NCI-H82 (cell line): ENCODE measurements around the gene ATP10B.
"Not testable (repeated sequence)": the region's sequence is repeated elsewhere in the genome, so short reads cannot be mapped to it uniquely, and the experiment has no call there.

Source experiments
- DNase-seq: peaks from one replicate; lab custom pipeline; 2025; lab: John Stamatoyannopoulos, UW

The ATP10B gene, protein sequence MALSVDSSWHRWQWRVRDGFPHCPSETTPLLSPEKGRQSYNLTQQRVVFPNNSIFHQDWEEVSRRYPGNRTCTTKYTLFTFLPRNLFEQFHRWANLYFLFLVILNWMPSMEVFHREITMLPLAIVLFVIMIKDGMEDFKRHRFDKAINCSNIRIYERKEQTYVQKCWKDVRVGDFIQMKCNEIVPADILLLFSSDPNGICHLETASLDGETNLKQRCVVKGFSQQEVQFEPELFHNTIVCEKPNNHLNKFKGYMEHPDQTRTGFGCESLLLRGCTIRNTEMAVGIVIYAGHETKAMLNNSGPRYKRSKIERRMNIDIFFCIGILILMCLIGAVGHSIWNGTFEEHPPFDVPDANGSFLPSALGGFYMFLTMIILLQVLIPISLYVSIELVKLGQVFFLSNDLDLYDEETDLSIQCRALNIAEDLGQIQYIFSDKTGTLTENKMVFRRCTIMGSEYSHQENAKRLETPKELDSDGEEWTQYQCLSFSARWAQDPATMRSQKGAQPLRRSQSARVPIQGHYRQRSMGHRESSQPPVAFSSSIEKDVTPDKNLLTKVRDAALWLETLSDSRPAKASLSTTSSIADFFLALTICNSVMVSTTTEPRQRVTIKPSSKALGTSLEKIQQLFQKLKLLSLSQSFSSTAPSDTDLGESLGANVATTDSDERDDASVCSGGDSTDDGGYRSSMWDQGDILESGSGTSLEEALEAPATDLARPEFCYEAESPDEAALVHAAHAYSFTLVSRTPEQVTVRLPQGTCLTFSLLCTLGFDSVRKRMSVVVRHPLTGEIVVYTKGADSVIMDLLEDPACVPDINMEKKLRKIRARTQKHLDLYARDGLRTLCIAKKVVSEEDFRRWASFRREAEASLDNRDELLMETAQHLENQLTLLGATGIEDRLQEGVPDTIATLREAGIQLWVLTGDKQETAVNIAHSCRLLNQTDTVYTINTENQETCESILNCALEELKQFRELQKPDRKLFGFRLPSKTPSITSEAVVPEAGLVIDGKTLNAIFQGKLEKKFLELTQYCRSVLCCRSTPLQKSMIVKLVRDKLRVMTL (N-terminal part only)

DNA sequence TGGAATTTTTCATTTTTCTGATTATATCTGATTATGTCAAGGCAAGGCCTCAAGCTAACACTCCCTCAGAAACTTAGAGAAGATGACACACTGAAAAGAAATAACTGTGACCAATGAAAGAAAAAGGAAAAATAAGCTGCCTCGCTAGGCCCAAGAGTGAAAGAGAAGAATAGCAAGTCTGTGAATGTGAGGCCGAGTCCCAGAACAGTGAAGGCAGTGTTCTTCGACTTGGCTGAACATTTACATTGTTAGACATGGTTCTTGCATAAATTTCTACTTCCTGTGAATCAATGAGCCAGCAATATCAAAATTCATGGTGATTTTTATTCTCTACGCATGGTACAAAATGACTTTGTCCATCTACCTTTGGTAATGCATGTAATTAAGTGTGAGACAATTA, at the start of gene ATP10B:
Gene ATP10B (minus strand): TSS at position 163 of the 400 bp plus-strand sequence. CDS start 164,137 bp downstream, outside the sequence.
- DNase-seq = no peak

- no peak for DNase-seq
Observed at GRCh38 chr5:160901656-160902055, 49.6 kb upstream of the ATP10B start.

GRCh38 chr5:160899735-160900134, 47.7 kb upstream of the ATP10B start:
- DNase-seq = peak; percentile 15

- not testable (repeated sequence) for DNase-seq
Observed at GRCh38 chr5:160893180-160893964, 41.4 kb upstream of the ATP10B start.

DNA sequence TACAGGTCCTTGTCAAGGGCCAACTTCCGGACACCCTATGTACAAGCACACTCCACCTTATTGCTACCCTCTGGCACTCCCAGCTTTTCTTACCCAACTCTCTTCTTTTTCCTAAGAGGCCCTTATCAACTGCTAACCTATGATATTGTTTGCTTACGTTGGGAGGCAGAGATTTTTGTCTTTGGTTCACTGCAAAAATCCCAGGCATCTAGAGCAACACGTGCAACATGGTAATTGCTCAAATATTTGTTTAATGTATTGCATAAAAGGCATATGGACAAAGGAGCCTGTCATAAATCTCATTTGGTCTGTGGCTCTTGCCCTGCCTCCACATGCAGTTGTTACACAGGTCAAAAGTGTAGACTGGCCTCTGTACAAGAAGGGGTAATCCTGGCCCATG, 35.8 kb upstream of the ATP10B start:
- DNase-seq = no peak

GRCh38 chr5:160873560-160874200, 21.7 kb upstream of the ATP10B start:
- not testable (repeated sequence) for DNase-seq

DNA sequence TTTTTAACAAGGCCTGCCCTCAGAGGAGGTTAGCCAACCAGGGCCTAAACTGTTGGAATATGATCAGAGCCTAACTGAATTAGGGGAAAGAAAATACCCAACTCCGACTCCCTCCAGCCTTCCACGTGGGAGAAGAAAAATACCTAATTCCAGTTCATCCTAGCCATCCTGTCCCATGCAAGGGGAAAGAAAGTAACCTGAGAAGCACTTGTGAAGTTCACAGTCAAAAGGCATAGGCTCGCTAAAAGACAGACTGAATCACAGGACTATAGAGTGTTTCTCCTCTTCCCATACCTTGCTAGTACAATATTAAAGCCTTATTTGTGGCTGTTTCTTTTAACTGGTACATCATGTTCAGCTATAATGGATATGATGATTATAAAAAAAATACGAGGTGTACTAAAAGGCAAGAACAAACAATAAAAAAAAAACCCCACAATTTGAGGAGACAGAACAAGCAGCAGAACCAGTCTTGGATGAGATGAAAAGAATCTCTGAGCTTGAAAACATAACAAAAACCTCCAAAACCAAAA, 18.0 kb upstream of the ATP10B start:
- no peak for DNase-seq

DNA sequence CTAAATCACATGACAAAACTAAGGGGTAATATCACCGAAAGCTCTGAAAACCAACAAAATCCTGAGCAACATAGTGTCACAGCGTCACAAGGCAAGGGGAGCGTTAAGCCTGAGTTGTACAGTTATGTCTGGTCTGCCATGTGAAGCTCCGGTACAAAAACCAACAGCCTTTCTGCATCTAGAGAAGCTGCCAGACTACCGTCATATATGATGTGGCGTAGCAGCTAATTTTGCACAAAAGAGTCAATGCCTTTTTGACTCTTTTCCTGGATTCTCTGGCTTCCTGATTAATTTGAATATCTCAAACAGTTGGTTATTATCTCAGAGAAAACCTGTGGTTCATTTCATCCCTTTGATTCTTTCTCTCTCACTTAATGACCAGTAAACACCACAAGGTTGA, 16.0 kb upstream of the ATP10B start:
- DNase-seq = no peak

GRCh38 chr5:160851451-160851850, 560 bp downstream of the ATP10B start:
- no peak for DNase-seq

DNA sequence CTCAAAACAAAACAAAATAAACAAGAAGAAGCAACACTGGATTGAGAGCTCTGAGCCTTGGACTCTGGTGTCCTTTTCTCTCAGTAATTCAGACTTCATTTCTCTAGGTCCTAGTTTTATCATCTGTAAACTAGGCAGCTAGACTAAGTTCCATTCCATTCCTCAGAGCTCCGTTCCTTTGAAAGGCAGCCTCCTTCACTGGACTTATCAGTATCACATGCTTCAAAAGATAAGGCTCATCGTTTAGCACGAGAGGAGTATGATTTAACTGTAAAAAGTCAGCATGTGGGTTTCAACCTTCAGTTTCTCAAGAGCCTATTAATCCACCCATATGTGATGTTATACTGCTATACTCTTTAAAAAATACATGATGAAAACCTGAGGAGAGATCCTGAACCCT, 1.6 kb downstream of the ATP10B start:
- DNase-seq = peak; percentile 29

- no peak for DNase-seq
Observed at GRCh38 chr5:160847526-160848085, 4.4 kb downstream of the ATP10B start.

- DNase-seq = no peak
Observed at GRCh38 chr5:160846642-160847041, 5.4 kb downstream of the ATP10B start.

DNA sequence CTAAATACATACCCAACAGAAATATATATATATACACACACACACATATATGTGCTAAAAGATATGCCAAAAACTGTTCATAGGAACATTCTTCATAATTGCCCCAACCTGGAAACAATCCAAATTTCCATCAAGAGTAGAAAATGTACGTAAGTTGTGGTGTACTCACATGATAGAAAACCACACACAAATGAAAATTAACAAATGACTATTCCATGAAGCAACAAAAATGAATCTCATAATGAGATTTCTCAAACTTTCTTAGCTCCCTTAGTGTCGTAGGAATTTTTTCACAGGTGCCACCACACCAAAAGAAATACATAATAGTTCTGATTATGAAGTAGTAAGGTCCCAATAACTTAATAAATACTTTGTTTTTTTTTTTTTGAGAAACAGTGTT, 7.8 kb downstream of the ATP10B start:
- no peak for DNase-seq

GRCh38 chr5:160843240-160843639, 8.8 kb downstream of the ATP10B start:
- no peak for DNase-seq

GRCh38 chr5:160837749-160838593, 14.0 kb downstream of the ATP10B start:
- DNase-seq = no peak

DNA sequence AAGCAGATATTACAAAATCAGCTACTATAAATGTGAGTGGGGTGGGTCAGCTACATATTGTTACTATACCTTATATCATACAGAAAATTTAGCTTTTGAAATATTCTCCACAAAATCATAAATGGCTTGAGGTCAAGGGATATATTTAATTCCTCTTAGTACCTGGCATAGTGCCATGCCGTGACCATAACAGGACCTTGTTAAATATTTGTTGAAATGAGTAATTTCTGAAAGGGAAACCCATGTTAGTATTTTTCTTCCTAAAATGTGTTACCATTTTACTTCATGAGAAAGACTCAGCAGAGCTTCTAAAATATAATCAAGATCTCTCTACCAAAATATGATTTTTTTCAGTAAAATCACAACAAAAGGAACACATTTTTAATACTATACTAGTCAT, 14.8 kb downstream of the ATP10B start:
- no peak for DNase-seq

- DNase-seq = no peak
Observed at GRCh38 chr5:160835818-160836528, 16.0 kb downstream of the ATP10B start.

DNA sequence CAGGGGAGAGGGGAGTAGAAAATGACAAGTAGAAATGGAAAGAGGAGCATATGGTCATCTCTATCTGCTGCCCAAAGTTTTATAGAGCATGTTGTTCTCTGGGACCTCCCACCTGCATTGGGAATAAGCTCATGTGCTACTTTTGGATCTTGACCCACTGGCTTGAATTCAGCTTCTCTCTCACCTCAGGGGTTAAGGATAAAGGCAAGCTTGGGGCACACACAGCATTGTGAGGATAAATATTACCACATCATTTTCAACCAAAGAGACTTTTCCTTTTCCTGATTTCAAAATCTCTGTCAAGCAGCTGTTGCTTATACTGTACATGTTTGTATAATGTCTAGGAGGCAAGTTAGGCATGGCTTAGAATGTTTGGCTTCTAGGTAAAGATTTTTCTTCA, 16.6 kb downstream of the ATP10B start:
- DNase-seq = no peak

DNA sequence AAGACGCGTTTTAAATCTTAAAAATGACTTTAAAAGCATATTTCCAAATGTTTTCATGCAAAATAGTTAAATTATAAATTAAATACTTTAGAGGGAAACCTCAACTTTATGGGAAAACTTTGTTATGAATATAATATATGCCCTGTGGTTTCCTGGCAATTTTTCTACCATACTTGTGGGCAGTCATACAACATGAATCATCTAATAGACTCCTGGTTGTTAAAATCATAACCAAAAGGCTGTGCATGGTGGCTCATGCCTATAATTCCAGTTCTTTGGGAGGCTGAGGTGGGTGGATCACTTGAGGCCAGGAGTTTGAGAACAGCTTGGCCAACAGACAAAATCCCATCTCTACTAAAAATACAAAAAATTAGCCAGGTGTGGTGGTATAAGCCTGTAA, 18.2 kb downstream of the ATP10B start:
- no peak for DNase-seq
